Smooth muscle cell of bladder (primary cell): ENCODE data around the gene C1QTNF2. TPM values are rescaled to one million over a fixed set of nuclear protein-coding genes. Genes with fewer than 3 reads are reported as not detected.

Experiments used
- total RNA-seq: library from RNA; depleted of rRNA; stranded (reverse); fragments of >200 nt; gene quantifications from 2 replicates; pipeline ENCODE4 v1.2.3, GENCODE V29; 2014

The C1QTNF2 gene
- total RNA-seq: 0.28 and 0.37 TPM in 2 replicates

GRCh38 chr5:160369990-160370712 lies at the start of gene C1QTNF2:
Gene C1QTNF2 (minus strand): TSS chr5:160370626. CDS start chr5:160355011, 15,615 bp downstream.

DNA sequence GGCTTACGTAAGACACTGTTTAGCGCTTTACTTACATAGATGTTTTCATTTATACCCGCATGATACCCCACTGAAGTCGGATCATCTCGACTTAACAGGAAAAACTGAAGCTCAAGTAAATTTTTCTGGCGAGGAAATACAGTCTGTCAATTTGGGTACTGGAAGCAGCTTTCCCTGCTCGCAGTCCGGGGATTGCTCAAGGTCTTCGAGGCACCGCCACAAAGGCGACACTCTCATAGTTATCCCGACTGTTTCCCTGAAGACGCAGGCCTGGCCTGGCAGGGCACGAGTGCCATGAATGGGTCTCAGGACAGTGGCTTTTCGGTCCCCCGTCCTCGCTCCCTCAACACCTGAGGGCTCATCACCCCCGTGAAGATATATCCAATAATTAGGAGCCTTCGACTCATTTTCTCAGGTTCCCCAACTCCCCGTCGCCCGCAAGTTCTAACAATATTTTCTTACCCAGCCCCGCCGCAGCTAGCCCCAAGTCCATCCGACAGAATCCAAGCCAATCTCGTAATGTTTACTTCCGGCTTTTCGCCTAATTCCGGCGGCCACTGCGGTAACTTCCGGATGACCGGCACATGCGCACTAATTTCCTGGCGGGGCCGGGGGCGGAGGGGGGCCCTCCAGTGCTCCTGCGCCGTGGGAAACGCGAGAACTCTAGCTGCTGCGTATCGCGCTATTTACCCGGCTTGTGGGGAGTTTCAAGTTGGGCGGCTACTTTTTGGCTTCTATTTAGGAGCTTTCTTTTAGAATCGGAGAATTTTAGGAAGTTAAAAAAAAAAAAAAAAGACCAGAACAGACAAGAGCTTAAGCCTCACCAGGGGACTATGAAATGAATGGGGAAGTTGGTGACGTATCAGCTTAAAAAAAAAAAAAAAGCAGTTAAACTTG lies 48.4 kb upstream of the C1QTNF2 start, which contains the start of gene SLU7:
Gene SLU7 (minus strand): TSS at position 521 of the 897 bp plus-strand sequence. CDS start 3,787 bp downstream, outside the sequence.

DNA sequence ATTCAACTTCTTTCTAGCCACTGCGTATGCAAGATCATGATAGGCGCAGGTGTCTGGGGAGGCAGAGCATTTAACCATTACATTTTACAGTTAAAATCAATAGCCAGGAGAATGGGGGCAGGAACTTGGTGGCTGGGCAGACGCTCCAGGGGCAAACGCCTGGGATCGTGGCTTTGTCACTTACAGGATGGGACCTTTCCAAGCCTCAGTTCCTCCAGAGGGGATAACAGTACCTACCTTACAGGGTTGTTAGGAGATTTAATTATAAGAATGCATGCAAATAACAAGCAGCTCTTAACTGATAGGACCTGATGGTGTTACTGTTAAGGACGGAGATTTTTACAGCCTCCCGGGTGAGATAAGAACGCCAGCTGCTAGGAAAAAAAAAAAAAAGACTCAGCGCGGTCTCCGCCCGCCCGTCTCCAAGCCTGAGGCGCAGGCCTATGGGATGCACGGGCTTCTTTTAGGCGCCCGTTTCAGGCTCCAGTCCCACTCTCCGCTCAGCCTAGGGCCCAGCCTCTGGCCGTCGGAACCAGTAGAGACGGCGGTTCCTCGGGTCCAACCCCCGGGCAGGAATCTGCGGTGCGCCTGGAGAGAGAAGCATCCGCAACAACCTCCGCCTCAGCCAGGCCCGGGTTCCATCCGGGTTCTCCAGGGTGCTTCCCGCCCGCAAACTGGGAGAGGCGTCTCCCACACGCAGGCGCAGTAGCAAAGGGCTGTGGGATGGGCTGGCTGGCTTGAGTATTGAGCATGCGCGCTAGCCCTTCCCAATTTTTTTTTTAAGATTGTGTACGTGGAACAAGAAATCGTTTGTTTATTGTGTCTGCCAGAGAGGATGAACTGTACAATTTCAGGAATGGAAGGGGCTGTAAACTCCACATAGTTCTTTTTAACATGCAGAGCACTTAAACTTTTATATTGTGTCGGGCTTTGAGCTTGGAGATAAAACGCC lies 29.3 kb upstream of the C1QTNF2 start, which contains the start of gene FAM200C:
Gene FAM200C (minus strand): TSS at position 653 of the 952 bp plus-strand sequence. CDS start 4,564 bp downstream, outside the sequence.

DNA sequence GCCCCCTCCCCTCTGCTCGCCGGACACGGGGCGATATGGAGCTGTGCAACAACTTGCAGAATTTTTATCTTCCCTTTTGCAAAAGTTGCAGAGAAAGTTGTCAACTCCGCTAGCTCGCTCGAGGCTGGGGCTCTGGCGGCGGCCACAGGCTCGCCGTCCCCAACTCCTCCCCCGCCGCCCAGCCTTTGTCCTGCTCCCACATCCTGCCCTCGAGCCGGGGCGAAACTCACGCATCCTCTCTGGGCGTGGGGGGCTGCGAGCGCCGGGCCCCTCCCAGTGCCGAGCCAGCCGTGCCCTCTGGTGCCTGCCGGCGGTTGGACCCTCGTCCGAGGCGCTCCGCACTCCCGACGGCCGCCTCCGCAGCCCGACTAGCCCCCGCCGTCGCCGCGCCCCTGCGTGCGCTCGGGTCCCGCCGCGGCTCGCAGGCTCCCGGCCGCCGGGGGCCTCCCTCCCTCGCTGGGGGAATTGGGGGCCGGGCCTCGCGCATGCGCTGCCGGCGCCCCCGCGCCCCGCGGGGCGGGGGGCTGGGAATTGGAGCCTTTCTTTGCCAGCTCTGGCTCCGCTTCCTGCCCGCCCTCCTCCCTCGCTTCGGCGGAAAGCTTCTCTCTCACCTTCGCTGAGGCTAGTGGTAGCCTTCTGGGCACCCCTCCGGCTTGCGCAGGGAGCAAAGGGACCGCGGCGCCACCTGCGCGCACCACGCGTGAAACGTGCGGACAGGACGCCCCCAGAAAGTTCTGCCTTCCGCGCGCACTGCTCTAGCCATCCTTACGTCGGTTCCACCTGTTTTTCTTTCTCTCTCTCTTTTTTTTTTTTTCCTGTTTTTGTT lies 58.1 kb downstream of the C1QTNF2 start, which contains the start of gene CCNJL:
Gene CCNJL (minus strand): TSS at position 431 of the 826 bp plus-strand sequence. CDS start 641 bp downstream, outside the sequence.

Other genes with a start within 250 kb of the C1QTNF2 start
- not detected in 2 replicates for gene FABP6, start 141.1 kb downstream of the C1QTNF2 start, total RNA-seq
- 0.14 and 0.18 TPM in 2 replicates for gene CCNJL, start 58.1 kb downstream of the C1QTNF2 start, total RNA-seq
- gene FAM200C, start 29.4 kb upstream of the C1QTNF2 start, total RNA-seq: 3.0 TPM in 2 replicates
- gene SLU7, start 48.5 kb upstream of the C1QTNF2 start, total RNA-seq: 81.5 and 88.8 TPM in 2 replicates
- 47.0 and 62.2 TPM in 2 replicates for gene PTTG1, start 51.2 kb upstream of the C1QTNF2 start, total RNA-seq